GM10266 (cell line): ENCODE results near the gene PSMC4.

ENCODE experiments used
- DNase-seq: peaks from one replicate; pipeline ENCODE4 v3.0.0; 2012; ENCODE audit errors: extremely low spot score
- TF ChIP-seq, protein P1 (sequence below): IDR thresholded peaks from 2 replicates; pipeline ENCODE4 v1.5.1; 2012; ENCODE audit warnings: mild to moderate bottlenecking, low read depth; ENCODE audit not compliant: control insufficient read depth, insufficient read depth; ENCODE audit errors: missing control alignments

PSMC4 gene

DNA sequence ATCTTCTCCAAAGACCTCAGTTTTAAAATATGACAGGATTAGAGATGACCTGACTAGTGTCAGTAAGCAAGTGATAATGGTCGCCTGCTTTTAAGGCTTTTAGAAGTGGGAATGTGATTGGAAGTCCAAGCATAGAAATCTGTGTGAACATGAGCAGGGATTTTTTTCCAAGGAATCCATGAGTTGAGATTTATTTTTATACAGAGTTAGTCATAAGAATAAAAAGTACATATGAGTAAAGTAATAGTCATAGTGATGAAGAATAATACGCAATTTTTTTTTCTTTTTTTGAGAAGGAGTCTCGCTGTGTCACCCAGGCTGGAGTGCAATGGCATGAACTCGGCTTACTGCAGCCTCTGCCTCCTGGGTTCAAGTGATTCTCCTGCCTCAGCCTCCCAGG is 27.5 kb downstream of the PSMC4 start:
- DNase-seq: no peak
- TF ChIP-seq, protein P1, sequence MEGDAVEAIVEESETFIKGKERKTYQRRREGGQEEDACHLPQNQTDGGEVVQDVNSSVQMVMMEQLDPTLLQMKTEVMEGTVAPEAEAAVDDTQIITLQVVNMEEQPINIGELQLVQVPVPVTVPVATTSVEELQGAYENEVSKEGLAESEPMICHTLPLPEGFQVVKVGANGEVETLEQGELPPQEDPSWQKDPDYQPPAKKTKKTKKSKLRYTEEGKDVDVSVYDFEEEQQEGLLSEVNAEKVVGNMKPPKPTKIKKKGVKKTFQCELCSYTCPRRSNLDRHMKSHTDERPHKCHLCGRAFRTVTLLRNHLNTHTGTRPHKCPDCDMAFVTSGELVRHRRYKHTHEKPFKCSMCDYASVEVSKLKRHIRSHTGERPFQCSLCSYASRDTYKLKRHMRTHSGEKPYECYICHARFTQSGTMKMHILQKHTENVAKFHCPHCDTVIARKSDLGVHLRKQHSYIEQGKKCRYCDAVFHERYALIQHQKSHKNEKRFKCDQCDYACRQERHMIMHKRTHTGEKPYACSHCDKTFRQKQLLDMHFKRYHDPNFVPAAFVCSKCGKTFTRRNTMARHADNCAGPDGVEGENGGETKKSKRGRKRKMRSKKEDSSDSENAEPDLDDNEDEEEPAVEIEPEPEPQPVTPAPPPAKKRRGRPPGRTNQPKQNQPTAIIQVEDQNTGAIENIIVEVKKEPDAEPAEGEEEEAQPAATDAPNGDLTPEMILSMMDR: no peak

DNA sequence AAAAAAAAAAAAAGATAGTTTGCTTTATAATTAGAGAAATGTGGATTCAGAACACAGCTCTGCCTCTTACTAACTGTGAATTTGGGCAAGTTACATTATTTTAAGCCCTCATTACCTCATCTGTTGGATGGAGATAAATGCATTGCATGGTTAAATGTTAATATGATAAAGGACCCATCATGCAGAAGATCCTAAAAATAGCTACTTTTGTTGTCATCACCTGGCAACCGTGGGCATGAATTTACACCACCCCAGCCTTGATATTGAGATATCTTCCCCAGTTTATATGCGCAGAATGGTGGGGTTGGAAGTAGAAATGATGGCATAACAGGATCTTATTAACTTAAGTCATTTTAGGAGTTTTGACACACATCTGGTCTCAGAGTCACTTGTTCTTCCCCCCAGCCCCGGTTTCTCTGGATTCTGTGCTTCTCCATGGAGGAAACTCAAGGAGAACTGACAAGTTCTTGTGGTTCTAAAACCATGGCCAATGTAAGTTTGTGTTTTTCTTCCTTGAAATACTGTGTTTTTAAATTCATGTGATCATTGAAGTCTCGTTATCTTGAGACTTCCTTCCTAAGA is 34.8 kb downstream of the PSMC4 start:
- DNase-seq: no peak
- TF ChIP-seq, protein P1: no peak

DNA sequence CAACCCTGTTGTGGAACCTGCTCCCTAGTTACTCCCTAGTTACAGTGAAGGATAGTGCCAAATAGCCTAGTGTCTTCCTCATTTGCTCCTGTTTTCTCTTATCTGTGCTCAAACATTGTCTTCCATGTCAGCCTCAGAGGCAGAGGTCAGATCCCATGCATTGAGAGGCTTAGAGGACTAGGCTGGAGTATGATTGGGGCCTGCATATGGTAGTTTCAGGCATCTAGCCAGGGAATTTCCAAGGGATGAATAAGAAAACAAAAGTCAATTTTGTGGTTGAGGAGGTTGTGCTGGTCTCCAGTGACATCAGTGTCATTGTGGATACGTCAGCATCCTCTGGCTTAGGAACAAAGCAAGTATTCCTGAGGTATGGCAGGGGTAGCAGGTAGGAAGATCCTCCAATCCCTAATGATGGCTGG is 35.3 kb downstream of the PSMC4 start:
- TF ChIP-seq, protein P1: no peak
- no peak for DNase-seq

DNA sequence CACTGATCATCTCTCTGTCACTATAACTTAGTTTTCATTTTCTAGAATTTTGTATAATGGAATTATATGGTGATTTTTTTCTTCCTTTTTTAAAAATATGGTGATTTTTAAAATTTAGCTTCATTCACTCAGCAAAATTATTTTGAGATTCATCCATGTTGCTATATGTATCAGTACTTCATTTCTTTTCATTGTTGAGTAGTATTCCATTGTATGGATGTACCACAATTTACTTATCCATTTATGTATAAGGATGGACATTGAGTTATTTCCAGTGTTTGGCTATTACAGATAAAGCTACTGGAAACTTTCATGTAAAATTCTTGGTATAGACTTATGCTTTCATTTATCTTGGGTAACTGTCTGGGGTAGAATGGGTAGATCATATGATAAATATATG is 38.7 kb downstream of the PSMC4 start:
- DNase-seq: no peak
- TF ChIP-seq, protein P1: no peak

DNA sequence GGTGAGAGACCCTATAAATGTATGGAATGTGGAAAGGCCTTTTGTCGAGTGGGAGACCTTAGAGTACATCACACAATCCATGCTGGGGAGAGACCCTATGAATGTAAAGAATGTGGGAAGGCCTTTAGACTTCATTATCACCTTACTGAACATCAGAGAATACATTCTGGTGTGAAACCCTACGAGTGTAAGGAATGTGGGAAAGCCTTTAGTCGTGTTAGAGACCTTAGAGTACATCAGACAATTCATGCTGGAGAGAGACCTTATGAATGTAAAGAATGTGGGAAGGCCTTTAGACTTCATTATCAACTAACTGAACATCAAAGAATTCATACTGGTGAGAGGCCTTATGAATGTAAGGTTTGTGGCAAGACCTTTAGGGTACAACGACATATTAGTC is 43.0 kb downstream of the PSMC4 start:
- no peak for DNase-seq
- TF ChIP-seq, protein P1: no peak

DNA sequence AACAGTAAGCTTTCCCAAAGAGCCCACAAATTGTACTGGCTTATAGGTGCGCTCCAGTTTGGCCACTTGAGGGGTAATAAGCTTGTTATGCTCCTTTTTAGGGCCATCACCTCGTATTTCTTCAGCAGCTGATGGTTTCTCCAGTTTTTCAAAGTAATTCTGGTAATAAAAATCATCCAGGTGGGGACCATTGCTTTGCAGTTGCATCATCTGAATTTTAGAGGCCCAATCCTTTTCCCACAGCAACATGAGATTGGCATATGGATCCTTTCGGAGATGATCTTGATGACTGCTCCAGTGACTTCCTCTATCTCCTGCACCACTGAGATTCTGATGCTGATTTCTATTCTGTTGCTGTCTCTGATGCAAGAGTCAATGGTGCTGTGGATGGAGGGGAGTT is 53.0 kb downstream of the PSMC4 start:
- TF ChIP-seq, protein P1: no peak
- DNase-seq: no peak

DNA sequence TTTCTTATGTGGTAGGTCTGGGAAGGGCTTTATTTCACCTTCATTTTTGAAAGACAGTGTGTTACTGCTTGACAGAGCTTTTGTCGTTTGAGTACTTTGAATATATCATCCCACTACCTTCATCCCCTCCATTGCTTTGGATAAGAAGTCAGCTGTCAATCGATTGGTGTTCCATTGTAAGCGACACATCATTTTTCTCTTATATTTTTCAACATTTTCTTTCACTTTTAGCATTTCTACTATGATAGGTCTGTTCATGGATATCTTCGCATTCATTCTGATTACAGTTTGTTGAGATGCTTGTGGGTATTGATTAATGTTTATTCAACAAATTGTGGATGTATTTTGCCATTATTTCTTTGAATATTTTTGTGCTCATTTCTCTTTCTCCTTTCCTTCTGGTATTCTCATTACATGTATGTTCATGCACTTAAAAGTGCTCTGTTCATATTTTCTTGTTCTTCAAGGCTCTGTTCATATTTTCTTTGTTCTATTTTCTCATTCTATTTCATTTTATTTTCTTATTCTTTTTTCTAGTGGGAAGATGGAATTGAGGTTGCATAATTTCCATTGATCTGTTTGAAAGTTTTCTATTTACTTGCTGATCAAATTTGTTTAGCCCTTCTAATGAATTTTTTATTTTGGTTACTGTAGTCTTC is 55.1 kb downstream of the PSMC4 start:
- TF ChIP-seq, protein P1: no peak

More for the DNA sequence above, 55.1 kb downstream of the PSMC4 start:
- DNase-seq: no peak
